PFSK-1 (cell line): ENCODE data around the gene PSMD2.

Experiments used
- POLR2AphosphoS5 ChIP-seq: IDR thresholded peaks from 2 replicates; pipeline ENCODE4 v1.6.1; 2012; ENCODE audit warnings: low read depth, mild to moderate bottlenecking, control low read depth, low read length, moderate library complexity
- TF ChIP-seq, protein P1 (sequence below), 2 experiments: IDR thresholded peaks; 2 replicates each; pipeline versions ENCODE4 v1.6.1 to v1.8.0; 2011 to 2012; ENCODE audit warnings: low read depth in 2 of 2, low read length in 2 of 2, control low read depth in 1 of 2, inconsistent platforms in 1 of 2, mild to moderate bottlenecking in 1 of 2, moderate library complexity in 1 of 2; ENCODE audit not compliant: insufficient read depth in 1 of 2

DNA sequence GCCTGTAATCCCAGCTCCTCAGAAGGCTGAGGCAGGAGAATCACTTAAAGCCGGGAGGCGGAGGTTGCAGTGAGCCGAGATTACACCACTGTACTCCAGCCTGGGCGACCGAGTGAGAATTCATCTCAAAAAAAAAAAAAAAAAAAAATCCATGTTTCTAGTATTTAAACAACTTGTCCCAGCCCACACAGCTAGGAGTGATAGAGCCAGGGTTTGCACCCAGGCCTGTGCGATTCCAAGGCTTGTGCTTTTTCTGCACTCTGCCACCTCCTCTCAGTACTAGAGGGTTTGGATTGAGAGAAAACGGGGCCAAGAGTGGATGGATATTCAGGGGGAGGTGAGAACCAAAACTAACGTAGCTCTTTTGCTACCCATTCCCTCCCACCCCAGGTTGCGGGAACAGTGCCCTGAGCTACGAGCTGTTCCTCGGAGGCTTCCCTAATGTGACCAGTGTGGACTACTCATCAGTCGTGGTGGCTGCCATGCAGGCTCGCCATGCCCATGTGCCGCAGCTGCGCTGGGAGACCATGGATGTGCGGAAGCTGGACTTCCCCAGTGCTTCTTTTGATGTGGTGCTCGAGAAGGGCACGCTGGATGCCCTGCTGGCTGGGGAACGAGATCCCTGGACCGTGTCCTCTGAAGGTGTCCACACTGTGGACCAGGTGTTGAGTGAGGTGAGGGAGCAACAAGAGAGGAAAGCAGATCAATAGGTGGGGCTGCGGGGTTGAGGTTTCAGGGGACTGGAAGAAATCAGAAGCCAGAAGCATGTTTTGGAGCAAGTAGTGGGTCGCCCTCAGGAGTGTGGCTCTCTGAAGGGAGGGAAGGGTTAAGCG lies 41.7 kb upstream of the PSMD2 start:
- TF ChIP-seq POLR2AphosphoS5 = no peak
- TF ChIP-seq, protein P1, sequence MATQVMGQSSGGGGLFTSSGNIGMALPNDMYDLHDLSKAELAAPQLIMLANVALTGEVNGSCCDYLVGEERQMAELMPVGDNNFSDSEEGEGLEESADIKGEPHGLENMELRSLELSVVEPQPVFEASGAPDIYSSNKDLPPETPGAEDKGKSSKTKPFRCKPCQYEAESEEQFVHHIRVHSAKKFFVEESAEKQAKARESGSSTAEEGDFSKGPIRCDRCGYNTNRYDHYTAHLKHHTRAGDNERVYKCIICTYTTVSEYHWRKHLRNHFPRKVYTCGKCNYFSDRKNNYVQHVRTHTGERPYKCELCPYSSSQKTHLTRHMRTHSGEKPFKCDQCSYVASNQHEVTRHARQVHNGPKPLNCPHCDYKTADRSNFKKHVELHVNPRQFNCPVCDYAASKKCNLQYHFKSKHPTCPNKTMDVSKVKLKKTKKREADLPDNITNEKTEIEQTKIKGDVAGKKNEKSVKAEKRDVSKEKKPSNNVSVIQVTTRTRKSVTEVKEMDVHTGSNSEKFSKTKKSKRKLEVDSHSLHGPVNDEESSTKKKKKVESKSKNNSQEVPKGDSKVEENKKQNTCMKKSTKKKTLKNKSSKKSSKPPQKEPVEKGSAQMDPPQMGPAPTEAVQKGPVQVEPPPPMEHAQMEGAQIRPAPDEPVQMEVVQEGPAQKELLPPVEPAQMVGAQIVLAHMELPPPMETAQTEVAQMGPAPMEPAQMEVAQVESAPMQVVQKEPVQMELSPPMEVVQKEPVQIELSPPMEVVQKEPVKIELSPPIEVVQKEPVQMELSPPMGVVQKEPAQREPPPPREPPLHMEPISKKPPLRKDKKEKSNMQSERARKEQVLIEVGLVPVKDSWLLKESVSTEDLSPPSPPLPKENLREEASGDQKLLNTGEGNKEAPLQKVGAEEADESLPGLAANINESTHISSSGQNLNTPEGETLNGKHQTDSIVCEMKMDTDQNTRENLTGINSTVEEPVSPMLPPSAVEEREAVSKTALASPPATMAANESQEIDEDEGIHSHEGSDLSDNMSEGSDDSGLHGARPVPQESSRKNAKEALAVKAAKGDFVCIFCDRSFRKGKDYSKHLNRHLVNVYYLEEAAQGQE (IDR thresholded peaks at IDR 0.05; ENCODE audit: insufficient read depth in 1 of 2, low read depth in 2 of 2, low read length in 2 of 2) = no peak
